ENCODE results near the gene ZNF778. TPM values are rescaled to one million over a fixed set of nuclear protein-coding genes. Genes with fewer than 3 reads are reported as not detected.

ZNF778 gene
- total RNA-seq, 1 experiment from 2014 or later = 31.2 TPM

- TF ChIP-seq NR2C2 (CRISPR knock-in tag; IDR thresholded peaks at IDR 0.05) = no peak
- TF ChIP-seq JUN (CRISPR knock-in tag; IDR thresholded peaks at IDR 0.05) = no peak
- TF ChIP-seq ZBTB21 (CRISPR knock-in tag; IDR thresholded peaks at IDR 0.05; ENCODE audit: borderline replicate concordance) = no peak
- TF ChIP-seq ZNF219 (CRISPR knock-in tag; IDR thresholded peaks at IDR 0.05; ENCODE audit: borderline replicate concordance) = no peak
- no peak for TF ChIP-seq FOXJ3 (CRISPR knock-in tag; IDR thresholded peaks at IDR 0.05; ENCODE audit: borderline replicate concordance)
- no peak for TF ChIP-seq ETV6 (CRISPR knock-in tag; IDR thresholded peaks at IDR 0.05)
- no peak for TF ChIP-seq E2F1 (CRISPR knock-in tag; IDR thresholded peaks at IDR 0.05)
- no peak for TF ChIP-seq ZNF317 (CRISPR knock-in tag; IDR thresholded peaks at IDR 0.05; ENCODE audit: borderline replicate concordance, low read depth)
- no peak for TF ChIP-seq E2F4 (CRISPR knock-in tag; IDR thresholded peaks at IDR 0.05; ENCODE audit: borderline replicate concordance, low read depth)
- no peak for TF ChIP-seq RORB (CRISPR knock-in tag; IDR thresholded peaks at IDR 0.05)
- no peak for TF ChIP-seq SMAD4 (CRISPR knock-in tag; IDR thresholded peaks at IDR 0.05)
These were observed 60.3 kb downstream of the ZNF778 start (continued) for GRCh38 chr16:89277641-89278341.

GRCh38 chr16:89278441-89279240, 61.1 kb downstream of the ZNF778 start:
- no peaks in the 10 kb centered on the region for H3K9me3 Mint-ChIP-seq
- no peaks in the 10 kb centered on the region for H3K27me3 Mint-ChIP-seq (ENCODE audit: low read depth)
- no peak overlapping the region for H3K27ac Mint-ChIP-seq
- DNase-seq (ENCODE audit: low spot score) (no peak), ATAC-seq (no peak)
- peaks cover 9% of the 10 kb centered on the region for H3K36me3 Mint-ChIP-seq
- H3K4me3 Mint-ChIP-seq = no peak overlapping the region
- H3K4me1 Mint-ChIP-seq = no peaks in the 10 kb centered on the region
- CTCF ChIA-PET = interaction anchor here (0.7 kb wide), 1 partner anchor 593 kb away, joined by 3 read pairs; no protein-coding TSS in a partner anchor
- no peak for TF ChIP-seq USF1 (CRISPR knock-in tag; IDR thresholded peaks at IDR 0.05)
- no peak for TF ChIP-seq ZNF512 (CRISPR knock-in tag; IDR thresholded peaks at IDR 0.05; ENCODE audit: borderline replicate concordance)
- TF ChIP-seq FOXP4 (CRISPR knock-in tag; IDR thresholded peaks at IDR 0.05) = no peak
- no peak for TF ChIP-seq SMAD4 (CRISPR knock-in tag; IDR thresholded peaks at IDR 0.05)
- TF ChIP-seq SP1 (CRISPR knock-in tag; conservative IDR thresholded peaks at IDR 0.05) = no peak
- TF ChIP-seq ATF1 (CRISPR knock-in tag; IDR thresholded peaks at IDR 0.05) = no peak
- TF ChIP-seq GTF2I (CRISPR knock-in tag; conservative IDR thresholded peaks at IDR 0.05) = no peak
- no peak for TF ChIP-seq ARID4B (CRISPR knock-in tag; IDR thresholded peaks at IDR 0.05; ENCODE audit: borderline replicate concordance)
- TF ChIP-seq FOXJ3 (CRISPR knock-in tag; IDR thresholded peaks at IDR 0.05; ENCODE audit: borderline replicate concordance) = no peak
- TF ChIP-seq JAZF1 (CRISPR knock-in tag; IDR thresholded peaks at IDR 0.05) = no peak
- no peak for TF ChIP-seq IRF2 (CRISPR knock-in tag; IDR thresholded peaks at IDR 0.05; ENCODE audit: borderline replicate concordance, low read depth)
- TF ChIP-seq RELA (CRISPR knock-in tag; IDR thresholded peaks at IDR 0.05; ENCODE audit: borderline replicate concordance) = no peak
- POLR2A ChIA-PET = no interaction called here
